22Rv1 (cell line): ENCODE results near the gene COL23A1.

Experiments used
- ZFX ChIP-seq: fragments of 450-650 bp; IDR thresholded peaks from 2 replicates; pipeline ENCODE4 v1.6.1; 2017; ENCODE audit warnings: antibody characterized with exemption, borderline replicate concordance
- TF ChIP-seq, protein P1 (sequence below): fragments of 450-650 bp; IDR thresholded peaks from 2 replicates; pipeline ENCODE4 v1.5.1; 2017; ENCODE audit warnings: mild to moderate bottlenecking

DNA sequence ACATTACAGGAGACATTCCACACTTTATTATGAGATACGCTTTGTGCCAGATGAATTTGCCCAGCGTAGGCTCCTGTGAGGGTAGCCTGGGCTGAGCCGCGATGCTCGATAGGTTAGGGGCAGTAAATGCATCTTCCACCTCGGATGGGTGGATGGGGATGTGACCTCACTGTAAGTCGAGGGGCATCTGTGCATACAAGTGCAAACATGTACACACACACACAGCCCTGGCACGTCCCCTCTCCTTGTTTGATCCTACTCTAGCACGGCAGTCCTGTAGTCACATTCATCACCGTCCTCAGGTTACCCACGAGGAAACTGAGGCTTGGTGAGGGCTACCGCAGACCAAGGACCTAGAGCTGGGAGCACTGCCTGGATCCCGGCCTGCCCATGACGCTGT is 166.8 kb downstream of the COL23A1 start:
- TF ChIP-seq, protein P1, sequence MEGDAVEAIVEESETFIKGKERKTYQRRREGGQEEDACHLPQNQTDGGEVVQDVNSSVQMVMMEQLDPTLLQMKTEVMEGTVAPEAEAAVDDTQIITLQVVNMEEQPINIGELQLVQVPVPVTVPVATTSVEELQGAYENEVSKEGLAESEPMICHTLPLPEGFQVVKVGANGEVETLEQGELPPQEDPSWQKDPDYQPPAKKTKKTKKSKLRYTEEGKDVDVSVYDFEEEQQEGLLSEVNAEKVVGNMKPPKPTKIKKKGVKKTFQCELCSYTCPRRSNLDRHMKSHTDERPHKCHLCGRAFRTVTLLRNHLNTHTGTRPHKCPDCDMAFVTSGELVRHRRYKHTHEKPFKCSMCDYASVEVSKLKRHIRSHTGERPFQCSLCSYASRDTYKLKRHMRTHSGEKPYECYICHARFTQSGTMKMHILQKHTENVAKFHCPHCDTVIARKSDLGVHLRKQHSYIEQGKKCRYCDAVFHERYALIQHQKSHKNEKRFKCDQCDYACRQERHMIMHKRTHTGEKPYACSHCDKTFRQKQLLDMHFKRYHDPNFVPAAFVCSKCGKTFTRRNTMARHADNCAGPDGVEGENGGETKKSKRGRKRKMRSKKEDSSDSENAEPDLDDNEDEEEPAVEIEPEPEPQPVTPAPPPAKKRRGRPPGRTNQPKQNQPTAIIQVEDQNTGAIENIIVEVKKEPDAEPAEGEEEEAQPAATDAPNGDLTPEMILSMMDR = no peak
- TF ChIP-seq ZFX = no peak
